Activated CD4-positive, alpha-beta T cell treated with anti-CD3 and anti-CD28 coated beads, Interleukin-10, Interleukin-2, amounts not matched to agents 100 ng/mL and 50 ng/mL, durations not matched to agents 16 hours and 8 hours (primary cell): ENCODE results near the gene CREBRF.
A peak's percentile ranks its signal among the peaks of the same experiment; 100 is the strongest.

Source experiments
- DNase-seq: peaks from one replicate; pipeline ENCODE4 v3.0.0-alpha.2; 2020

CREBRF gene

DNA sequence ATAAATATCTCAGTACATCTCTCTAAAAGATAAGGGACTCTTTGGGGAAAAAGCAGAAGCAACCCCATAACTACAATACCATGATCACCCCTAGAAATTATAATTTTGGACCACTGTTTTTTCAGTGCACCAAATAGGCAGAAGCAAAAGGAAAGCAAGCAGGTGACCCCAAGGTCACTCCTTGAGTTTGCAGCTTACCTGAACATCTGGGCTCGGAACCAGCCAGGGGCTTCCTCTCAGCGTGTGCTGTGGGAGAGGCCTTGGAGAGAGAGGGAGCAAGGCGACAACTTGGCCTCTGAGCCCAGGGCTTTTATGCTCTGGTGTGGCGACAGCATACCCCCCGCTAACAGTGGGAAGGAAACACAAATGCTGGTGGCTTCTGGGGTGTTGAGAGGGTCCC is 105.0 kb downstream of the CREBRF start:
- no peak for DNase-seq

DNA sequence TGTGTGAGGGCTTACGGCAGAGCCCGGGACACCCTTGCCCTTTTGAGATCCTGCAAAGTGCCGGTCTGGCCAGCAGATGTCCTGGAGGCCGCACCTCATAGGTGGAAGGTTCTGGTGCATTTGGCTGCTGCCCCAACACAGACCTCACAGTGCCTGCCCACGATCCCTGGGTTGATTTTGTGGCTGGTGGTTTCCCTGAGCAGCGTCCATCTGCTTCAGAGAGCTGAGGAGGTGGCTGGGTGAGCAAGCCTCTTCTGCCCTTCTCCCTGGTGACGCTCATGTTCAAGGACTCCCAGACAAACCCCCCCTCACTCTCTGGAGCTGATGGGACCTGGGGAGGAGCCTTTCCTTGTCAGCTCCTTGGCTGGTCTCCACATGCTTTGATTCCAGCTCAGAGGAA is 107.1 kb downstream of the CREBRF start:
- no peak for DNase-seq

DNA sequence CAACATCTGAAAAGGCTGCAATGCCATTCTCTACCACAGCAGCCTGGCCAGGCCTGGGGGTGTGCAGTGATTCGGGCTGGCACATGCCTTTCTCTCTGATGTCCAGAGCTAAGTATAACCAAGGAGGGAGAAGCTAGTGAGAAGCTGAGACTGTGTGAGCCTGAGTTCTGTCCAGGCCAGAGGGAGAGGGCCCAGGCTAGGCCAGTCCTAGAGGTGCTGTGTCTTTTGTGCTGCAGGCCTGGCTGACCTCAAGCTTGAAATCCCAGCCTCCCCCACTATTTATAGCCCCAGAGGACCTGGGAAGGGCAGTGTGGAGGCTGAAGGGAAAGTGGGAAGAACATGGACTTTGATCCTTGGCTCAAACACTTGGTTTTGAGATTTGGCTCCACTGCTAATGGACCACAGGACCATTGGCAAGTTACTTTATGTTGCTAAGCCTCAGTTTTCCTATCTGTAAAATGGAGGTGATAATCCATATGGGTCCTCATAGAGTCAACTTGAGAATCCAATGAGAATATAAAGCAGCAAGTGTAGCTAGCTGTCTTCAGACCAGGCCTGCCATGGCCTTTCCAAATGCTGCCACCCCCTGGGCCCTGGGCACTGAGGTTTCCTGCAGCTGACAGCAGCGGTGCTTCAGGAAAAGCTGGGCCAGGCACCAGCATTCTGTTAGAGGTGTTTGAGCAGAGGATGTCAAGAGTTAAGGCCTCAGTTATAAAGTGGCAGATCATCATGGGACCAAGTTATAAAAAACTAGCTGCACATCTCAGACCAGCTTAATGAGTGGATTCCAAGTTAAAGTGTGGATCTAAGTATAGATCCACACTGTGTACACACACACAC is 109.2 kb downstream of the CREBRF start:
- DNase-seq: no peak

DNA sequence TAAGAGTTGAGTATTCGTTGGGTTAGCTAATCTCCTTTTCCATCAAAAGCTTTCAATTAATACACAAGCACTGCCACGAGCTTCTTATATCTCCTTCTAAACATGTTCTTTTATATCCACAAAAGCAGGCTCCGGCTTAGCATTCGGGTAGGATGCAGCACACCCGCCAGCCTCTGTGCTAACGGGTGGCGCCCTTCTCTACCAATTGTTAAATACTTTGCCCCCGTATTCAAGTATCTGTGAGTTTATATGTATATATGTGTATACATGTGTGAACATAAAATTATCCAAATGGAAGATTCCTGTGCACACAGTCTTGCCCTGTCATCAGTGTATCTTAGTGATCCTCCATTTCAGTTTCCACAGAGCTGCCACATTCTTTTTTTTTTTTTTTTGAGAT is 116.0 kb downstream of the CREBRF start:
- DNase-seq: no peak

DNA sequence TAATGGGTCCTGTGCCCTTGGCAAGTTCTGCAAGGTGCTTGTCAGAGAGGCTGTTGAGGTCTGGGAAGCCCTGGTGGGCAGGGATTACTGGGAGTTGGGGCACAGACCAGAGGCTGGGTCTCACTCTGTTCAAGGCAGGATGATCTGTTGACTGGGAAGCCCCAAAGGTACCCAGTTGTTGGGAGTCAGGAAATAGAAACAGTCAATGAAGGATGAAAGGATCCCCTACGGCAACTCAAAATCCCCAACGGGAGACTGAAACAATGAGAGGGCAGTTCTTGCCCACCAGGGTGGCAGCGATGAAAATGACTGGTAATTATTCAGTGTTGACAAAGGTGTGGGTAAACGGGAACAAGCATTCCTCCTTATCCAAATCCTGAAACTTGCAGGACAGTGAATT is 119.4 kb downstream of the CREBRF start:
- no peak for DNase-seq

DNA sequence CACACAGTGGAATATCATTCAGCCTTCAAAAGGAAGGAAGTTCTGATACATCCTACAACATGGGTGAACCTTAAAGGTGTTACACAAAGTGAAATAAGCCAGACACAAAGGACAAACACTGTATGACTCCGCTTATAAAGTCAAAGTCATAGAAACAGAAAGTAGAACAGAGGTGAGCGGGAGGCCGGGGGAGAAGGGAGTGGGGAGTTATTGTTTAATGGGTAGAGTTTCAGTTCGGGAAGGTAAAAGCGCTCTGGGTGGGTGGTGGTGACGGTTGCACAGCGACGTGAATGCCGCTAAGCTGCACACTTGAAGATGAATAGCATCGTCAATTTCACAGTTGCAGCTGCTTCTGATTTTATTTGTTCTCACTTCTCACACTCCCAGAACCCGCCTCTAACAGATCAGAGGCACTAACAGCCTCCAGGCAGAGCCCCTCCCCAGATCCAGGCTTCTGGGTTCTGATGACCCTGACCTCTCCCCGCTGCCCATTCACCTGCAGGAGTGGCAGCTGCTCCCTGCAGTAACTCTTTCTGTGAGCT is 122.3 kb downstream of the CREBRF start:
- DNase-seq: no peak

DNA sequence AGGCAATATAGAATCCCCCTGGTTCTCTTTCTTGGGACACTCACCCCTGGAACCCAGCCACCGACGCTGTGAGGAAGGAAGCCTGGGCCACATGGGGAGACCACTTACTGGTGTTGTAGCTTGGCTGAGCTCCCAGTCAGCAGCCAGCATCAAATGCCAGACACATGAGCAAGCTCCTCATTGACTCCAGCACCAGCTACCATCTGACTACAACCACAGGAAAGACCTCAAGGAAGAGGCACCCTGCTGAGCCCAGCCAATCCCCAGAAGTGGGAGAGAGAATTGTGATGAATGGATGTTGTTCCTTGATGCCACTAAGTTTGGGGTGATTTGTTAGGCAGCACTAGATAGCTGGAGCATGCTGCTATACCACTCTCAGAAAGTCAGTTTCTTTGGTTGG is 124.2 kb downstream of the CREBRF start:
- no peak for DNase-seq

DNA sequence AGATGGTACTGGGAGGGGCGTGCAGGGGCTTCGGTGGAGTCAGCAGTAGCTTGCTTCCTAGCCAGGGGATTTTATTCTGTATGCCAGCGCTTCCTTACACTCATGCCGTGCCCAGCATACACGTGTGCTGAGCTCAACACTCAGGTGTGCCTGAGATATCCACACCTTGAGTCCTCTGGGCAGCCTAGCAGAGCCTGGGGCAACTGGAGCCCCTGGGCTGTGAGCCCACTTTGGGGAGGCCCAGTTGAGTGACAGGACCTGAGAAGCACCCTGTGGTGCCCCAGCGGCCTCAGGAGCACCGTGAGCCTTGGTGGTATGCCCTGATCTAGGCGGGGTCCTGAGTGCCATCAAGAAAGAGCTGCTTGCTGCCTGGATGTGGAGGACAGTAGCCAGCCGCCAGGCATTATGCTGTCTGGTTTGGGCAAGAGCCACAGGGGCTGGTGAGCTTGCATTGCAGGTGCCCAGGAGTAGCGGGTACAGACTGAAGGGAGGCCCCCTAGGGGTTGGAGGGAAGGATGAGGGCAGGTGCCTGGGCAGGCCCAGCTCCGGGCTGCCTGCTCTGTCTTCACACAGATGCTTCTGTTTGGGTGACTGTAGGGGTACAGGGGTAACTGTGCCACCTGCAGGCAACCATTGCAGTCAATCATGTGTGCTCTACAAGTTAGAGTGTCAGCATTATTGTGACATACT is 131.0 kb downstream of the CREBRF start:
- peak; percentile 25 for DNase-seq

DNA sequence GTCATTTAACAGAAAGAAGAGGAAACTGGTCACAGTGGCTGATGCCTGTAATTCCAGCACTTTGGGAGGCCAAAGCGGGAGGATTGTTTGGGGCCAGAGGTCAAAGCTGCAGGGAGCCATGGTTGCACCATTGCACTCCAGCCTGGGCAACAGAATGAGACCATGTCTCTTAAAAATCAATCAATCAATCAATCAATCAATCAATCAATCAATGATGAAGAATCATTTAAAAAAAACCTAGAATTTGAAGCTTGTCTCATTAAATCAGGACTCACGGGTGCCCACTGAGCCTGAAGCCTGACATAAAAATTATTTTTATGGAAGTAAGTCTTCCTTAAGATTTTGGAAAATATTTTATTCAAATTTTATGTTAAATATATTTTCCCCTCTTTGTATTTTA is 132.1 kb downstream of the CREBRF start:
- no peak for DNase-seq
